GM23338 (cell line): ENCODE results near the gene MYLK4. TPM values are rescaled to one million over a fixed set of nuclear protein-coding genes. Genes with fewer than 3 reads are reported as not detected.

Experiments used
- ATAC-seq: fragments of 200-7000 bp; cut with Tn5 transposase; 3 replicates; pipeline ENCODE4 v1.9.1; 2020
- DNase-seq: peaks from one replicate; pipeline ENCODE4 v3.0.0-alpha.2; 2015; ENCODE audit warnings: low spot score
- H2AFZ ChIP-seq: fragments of 200-600 bp; sonication (generic); 2 replicates; pipeline ENCODE4 v1.8.0; 2016; ENCODE audit warnings: antibody characterized with exemption, mild to moderate bottlenecking, moderate library complexity
- H3F3A ChIP-seq: fragments of 200-600 bp; sonication (generic); replicated peaks from 2 replicates; pipeline ENCODE4 v1.8.0; 2017; ENCODE audit warnings: antibody characterized with exemption, mixed run types, low read depth
- H3K27ac ChIP-seq: fragments of 200-600 bp; sonication (generic); 2 replicates; pipeline ENCODE4 v1.6.1; 2016; ENCODE audit warnings: low read depth
- H3K27me3 ChIP-seq: fragments of 200-600 bp; sonication (generic); 2 replicates; pipeline ENCODE4 v1.8.0; 2016; ENCODE audit warnings: mild to moderate bottlenecking, mixed run types, moderate library complexity; ENCODE audit not compliant: insufficient read depth
- H3K36me3 ChIP-seq: fragments of 200-600 bp; sonication (generic); 2 replicates; pipeline ENCODE4 v1.8.0; 2016; ENCODE audit warnings: mild to moderate bottlenecking; ENCODE audit not compliant: insufficient read depth
- H3K4me1 ChIP-seq: fragments of 200-600 bp; sonication (generic); 2 replicates; pipeline ENCODE4 v1.8.0; 2016; ENCODE audit warnings: mild to moderate bottlenecking, moderate library complexity; ENCODE audit not compliant: insufficient read depth
- H3K4me2 ChIP-seq: fragments of 200-600 bp; sonication (generic); 2 replicates; pipeline ENCODE4 v1.7.1; 2017; ENCODE audit warnings: mixed run types
- H3K4me3 ChIP-seq: fragments of 200-600 bp; sonication (generic); 2 replicates; pipeline ENCODE4 v1.6.1; 2016; ENCODE audit warnings: mixed run types
- H3K79me2 ChIP-seq: fragments of 200-600 bp; sonication (generic); replicated peaks from 2 replicates; pipeline ENCODE4 v1.8.0; 2017; ENCODE audit warnings: mild to moderate bottlenecking; ENCODE audit not compliant: insufficient read depth
- H3K9me2 ChIP-seq: fragments of 200-600 bp; sonication (generic); 2 replicates; pipeline ENCODE4 v1.8.0; 2017; ENCODE audit not compliant: insufficient read depth
- H4K20me1 ChIP-seq: fragments of 200-600 bp; sonication (generic); replicated peaks from 2 replicates; pipeline ENCODE4 v1.8.0; 2017; ENCODE audit warnings: mild to moderate bottlenecking; ENCODE audit not compliant: insufficient read depth
- H3K27ac Mint-ChIP-seq: 2 replicates; pipeline ENCODE4 v1.8.0; 2020; ENCODE audit warnings: inconsistent platforms, mild to moderate bottlenecking, moderate library complexity, mixed read lengths
- H3K27me3 Mint-ChIP-seq: 3 replicates; pipeline ENCODE4 v1.8.0; 2022; ENCODE audit warnings: low read depth, mild to moderate bottlenecking, moderate library complexity, mixed read lengths, inconsistent platforms; ENCODE audit not compliant: insufficient read depth, poor library complexity
- H3K36me3 Mint-ChIP-seq: 3 replicates; pipeline ENCODE4 v1.8.0; 2021; ENCODE audit warnings: low read depth, mild to moderate bottlenecking, inconsistent platforms, moderate library complexity, mixed read lengths
- H3K4me1 Mint-ChIP-seq: 3 replicates; pipeline ENCODE4 v1.8.0; 2020; ENCODE audit warnings: mild to moderate bottlenecking, inconsistent platforms, mixed read lengths
- H3K4me3 Mint-ChIP-seq: 3 replicates; pipeline ENCODE4 v1.8.0; 2021; ENCODE audit warnings: moderate library complexity, mild to moderate bottlenecking, inconsistent platforms, mixed read lengths
- H3K9me3 Mint-ChIP-seq: 3 replicates; pipeline ENCODE4 v1.8.0; 2020; ENCODE audit warnings: moderate library complexity, mild to moderate bottlenecking, inconsistent platforms, mixed read lengths
- CREB1 ChIP-seq: fragments of 250-450 bp; sonication (Bioruptor Pico); IDR thresholded peaks from 2 replicates; pipeline ENCODE4 v1.5.0; 2020; ENCODE audit warnings: low read depth, mild to moderate bottlenecking, moderate library complexity
- EZH2 ChIP-seq: fragments of 200-600 bp; sonication (generic); IDR thresholded peaks from one replicate; pipeline ENCODE4 v1.8.0; 2017; ENCODE audit warnings: antibody characterized with exemption, mild to moderate bottlenecking, low read depth; ENCODE audit not compliant: unreplicated experiment
- JUNB ChIP-seq: IDR thresholded peaks from one replicate; pipeline ENCODE4 v1.6.1; 2016; ENCODE audit warnings: antibody characterized with exemption; ENCODE audit not compliant: unreplicated experiment
- polyA plus RNA-seq: library from polyadenylated mRNA; unstranded; fragments of >200 nt; fragmentation: Nextera tagmentation; extraction: Ambion mirVana; gene quantifications from 2 replicates; pipeline ENCODE4 v1.2.1, GENCODE V29; 2016
- total RNA-seq: library from RNA; depleted of rRNA; stranded (reverse); fragments of >200 nt; shearing (Covaris generic); gene quantifications from 2 replicates; pipeline ENCODE4 v1.2.3, GENCODE V29; 2014
- TF ChIP-seq, protein P1 (sequence below): IDR thresholded peaks from one replicate; pipeline ENCODE4 v1.6.1; 2018; ENCODE audit warnings: antibody characterized with exemption; ENCODE audit not compliant: unreplicated experiment
- TF ChIP-seq, protein P2 (sequence below), 2 experiments: fragments of 200-600 bp in 1 of 2; sonication (generic) in 1 of 2; conservative IDR thresholded peaks; 2 replicates each; pipeline versions ENCODE4 v1.5.1 to v1.6.1; 2016 to 2017; ENCODE audit warnings: antibody characterized with exemption in 2 of 2, low read depth in 2 of 2, mild to moderate bottlenecking in 2 of 2, moderate library complexity in 1 of 2

MYLK4 gene
- total and polyA plus RNA-seq, 2 experiments from 2014 or later, result 0.03 to 0.17 TPM

DNA sequence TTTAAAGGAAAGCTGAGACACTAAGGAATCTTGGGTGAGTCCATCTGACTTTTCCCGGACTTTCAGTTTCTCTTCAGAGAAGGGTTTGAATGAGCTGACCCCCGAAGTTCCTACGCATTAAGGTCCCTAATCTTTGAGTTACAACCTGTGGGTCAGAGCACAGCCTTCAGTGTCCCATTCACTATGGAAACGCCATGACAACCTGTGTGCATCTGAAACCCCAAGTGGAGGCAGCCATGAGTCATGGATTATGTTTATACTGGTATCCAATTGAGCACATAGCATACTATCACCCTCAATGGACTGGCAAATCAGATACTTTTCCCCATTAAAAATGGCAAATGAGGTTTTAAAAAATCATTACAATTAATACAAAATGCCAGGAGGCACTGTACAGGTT, 11.4 kb downstream of the MYLK4 start:
- Histone ChIP-seq H3F3A (no peaks in the 10 kb centered on the region), H3K36me3 (no peaks in the 10 kb centered on the region), H3K27ac (no peak overlapping the region), H3K4me2 (no peak overlapping the region), H4K20me1 (no peaks in the 10 kb centered on the region), H2AFZ (0 out of 2 replicates have a peak overlapping the region, but pooled peaks have one; percentile 44), H3K79me2 (no peaks in the 10 kb centered on the region), H3K4me3 (no peak overlapping the region), H3K4me1 (peaks cover 18% of the 10 kb centered on the region), H3K9me2 (no peaks in the 10 kb centered on the region; the same call in 1 of the 2 replicates), H3K27me3 (no peaks in the 10 kb centered on the region)
- TF ChIP-seq, protein P1, sequence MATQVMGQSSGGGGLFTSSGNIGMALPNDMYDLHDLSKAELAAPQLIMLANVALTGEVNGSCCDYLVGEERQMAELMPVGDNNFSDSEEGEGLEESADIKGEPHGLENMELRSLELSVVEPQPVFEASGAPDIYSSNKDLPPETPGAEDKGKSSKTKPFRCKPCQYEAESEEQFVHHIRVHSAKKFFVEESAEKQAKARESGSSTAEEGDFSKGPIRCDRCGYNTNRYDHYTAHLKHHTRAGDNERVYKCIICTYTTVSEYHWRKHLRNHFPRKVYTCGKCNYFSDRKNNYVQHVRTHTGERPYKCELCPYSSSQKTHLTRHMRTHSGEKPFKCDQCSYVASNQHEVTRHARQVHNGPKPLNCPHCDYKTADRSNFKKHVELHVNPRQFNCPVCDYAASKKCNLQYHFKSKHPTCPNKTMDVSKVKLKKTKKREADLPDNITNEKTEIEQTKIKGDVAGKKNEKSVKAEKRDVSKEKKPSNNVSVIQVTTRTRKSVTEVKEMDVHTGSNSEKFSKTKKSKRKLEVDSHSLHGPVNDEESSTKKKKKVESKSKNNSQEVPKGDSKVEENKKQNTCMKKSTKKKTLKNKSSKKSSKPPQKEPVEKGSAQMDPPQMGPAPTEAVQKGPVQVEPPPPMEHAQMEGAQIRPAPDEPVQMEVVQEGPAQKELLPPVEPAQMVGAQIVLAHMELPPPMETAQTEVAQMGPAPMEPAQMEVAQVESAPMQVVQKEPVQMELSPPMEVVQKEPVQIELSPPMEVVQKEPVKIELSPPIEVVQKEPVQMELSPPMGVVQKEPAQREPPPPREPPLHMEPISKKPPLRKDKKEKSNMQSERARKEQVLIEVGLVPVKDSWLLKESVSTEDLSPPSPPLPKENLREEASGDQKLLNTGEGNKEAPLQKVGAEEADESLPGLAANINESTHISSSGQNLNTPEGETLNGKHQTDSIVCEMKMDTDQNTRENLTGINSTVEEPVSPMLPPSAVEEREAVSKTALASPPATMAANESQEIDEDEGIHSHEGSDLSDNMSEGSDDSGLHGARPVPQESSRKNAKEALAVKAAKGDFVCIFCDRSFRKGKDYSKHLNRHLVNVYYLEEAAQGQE, result no peak
- TF ChIP-seq, protein P2, sequence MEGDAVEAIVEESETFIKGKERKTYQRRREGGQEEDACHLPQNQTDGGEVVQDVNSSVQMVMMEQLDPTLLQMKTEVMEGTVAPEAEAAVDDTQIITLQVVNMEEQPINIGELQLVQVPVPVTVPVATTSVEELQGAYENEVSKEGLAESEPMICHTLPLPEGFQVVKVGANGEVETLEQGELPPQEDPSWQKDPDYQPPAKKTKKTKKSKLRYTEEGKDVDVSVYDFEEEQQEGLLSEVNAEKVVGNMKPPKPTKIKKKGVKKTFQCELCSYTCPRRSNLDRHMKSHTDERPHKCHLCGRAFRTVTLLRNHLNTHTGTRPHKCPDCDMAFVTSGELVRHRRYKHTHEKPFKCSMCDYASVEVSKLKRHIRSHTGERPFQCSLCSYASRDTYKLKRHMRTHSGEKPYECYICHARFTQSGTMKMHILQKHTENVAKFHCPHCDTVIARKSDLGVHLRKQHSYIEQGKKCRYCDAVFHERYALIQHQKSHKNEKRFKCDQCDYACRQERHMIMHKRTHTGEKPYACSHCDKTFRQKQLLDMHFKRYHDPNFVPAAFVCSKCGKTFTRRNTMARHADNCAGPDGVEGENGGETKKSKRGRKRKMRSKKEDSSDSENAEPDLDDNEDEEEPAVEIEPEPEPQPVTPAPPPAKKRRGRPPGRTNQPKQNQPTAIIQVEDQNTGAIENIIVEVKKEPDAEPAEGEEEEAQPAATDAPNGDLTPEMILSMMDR (conservative IDR thresholded peaks at IDR 0.05; ENCODE audit: low read depth in 2 of 2), result no peak
- no peak for TF ChIP-seq JUNB
- no peak for TF ChIP-seq CREB1 (CRISPR knock-in tag)
- H3K9me3 Mint-ChIP-seq, result no peaks in the 10 kb centered on the region
- H3K27me3 Mint-ChIP-seq, result peaks cover 1% of the 10 kb centered on the region
- ATAC-seq, result no peak
- no peak for DNase-seq
- no peaks in the 10 kb centered on the region for H3K36me3 Mint-ChIP-seq
- H3K4me3 Mint-ChIP-seq, result no peak overlapping the region
- H3K27ac Mint-ChIP-seq, result no peak overlapping the region
- peaks cover 31% of the 10 kb centered on the region for H3K4me1 Mint-ChIP-seq

DNA sequence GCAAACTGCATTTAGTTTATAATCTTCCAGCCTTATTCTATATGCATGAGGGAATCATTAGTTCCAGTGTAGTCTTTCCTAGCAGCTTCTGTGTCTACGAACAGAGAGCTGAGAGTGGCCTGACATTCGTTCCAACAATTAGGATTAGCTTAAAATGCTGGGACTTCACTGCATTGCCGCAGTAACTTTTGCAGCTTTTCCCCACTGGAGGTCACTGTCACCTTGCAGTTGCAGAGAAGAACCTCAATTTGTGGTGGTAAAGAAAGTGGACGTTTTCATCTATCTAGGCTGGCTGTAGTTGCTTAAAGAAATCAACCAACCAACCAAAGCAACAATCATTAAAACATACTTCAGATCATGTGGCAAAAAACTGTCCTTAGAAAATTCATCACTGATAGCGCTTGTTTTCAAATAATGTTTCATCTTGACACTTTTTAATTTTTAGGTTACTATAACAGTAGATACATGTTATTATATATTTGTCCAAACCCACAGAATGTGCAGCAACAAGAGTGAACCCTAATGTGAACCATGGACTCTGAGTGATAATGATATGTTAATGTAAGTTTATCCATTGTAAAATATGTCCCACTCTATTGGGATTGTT, 12.2 kb downstream of the MYLK4 start:
- Histone ChIP-seq H3K27me3 (no peaks in the 10 kb centered on the region), H3K4me2 (no peak overlapping the region), H3K4me1 (peaks cover 20% of the 10 kb centered on the region), H3K36me3 (no peaks in the 10 kb centered on the region), H3K27ac (no peak overlapping the region), H2AFZ (no peak overlapping the region), H3K4me3 (no peak overlapping the region), H3K79me2 (no peaks in the 10 kb centered on the region), H3K9me2 (no peaks in the 10 kb centered on the region; the same call in 1 of the 2 replicates), H4K20me1 (no peaks in the 10 kb centered on the region), H3F3A (no peaks in the 10 kb centered on the region)
- Mint-ChIP-seq H3K4me3 (no peak overlapping the region), H3K36me3 (no peaks in the 10 kb centered on the region), H3K27me3 (peaks cover 1% of the 10 kb centered on the region), H3K4me1 (peaks cover 37% of the 10 kb centered on the region), H3K27ac (no peak overlapping the region), H3K9me3 (no peaks in the 10 kb centered on the region)
- peak; percentile 77 for ATAC-seq
- TF ChIP-seq, protein P2 (conservative IDR thresholded peaks at IDR 0.05; ENCODE audit: low read depth in 2 of 2), result peak; percentile 78 to 93
- TF ChIP-seq EZH2, result no peak
- DNase-seq, result peak; percentile 81
